ENCODE measurements around the gene ZHX3.

DNA sequence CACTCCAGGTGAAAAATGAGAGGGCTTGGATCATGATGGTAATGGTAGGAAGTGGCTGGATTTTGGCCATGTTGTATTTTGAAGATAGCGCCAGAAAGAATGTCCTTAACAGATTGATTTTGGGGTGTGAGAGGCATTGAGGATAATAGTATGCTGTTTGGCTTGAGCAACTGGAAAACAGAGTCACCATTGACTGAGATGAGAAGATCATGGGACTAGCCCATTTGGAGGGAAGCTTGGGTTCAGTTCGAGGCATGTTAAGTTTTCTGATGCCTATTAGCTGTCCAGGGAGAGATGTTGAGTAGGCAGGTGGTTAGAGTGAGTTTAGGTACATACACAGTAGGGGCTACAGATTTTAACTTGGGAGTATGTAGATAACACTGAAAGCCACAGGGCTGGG is 156.8 kb downstream of the ZHX3 start:
- TF ChIP-seq, protein P1, sequence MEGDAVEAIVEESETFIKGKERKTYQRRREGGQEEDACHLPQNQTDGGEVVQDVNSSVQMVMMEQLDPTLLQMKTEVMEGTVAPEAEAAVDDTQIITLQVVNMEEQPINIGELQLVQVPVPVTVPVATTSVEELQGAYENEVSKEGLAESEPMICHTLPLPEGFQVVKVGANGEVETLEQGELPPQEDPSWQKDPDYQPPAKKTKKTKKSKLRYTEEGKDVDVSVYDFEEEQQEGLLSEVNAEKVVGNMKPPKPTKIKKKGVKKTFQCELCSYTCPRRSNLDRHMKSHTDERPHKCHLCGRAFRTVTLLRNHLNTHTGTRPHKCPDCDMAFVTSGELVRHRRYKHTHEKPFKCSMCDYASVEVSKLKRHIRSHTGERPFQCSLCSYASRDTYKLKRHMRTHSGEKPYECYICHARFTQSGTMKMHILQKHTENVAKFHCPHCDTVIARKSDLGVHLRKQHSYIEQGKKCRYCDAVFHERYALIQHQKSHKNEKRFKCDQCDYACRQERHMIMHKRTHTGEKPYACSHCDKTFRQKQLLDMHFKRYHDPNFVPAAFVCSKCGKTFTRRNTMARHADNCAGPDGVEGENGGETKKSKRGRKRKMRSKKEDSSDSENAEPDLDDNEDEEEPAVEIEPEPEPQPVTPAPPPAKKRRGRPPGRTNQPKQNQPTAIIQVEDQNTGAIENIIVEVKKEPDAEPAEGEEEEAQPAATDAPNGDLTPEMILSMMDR (IDR thresholded peaks at IDR 0.05), result no peak
- TF ChIP-seq POLR2A (IDR thresholded peaks at IDR 0.05), result no peak
